GM19452 (cell line): ENCODE data around the gene CYP17A1.
"Not testable (repeated sequence)": the region's sequence is repeated elsewhere in the genome, so short reads cannot be mapped to it uniquely, and the experiment has no call there.

Experiments used
- ATAC-seq: cut with Tn5 transposase; IDR thresholded peaks from one replicate; pipeline ENCODE4 v1.9.1; 2021; ENCODE audit not compliant: unreplicated experiment

CYP17A1 gene

DNA sequence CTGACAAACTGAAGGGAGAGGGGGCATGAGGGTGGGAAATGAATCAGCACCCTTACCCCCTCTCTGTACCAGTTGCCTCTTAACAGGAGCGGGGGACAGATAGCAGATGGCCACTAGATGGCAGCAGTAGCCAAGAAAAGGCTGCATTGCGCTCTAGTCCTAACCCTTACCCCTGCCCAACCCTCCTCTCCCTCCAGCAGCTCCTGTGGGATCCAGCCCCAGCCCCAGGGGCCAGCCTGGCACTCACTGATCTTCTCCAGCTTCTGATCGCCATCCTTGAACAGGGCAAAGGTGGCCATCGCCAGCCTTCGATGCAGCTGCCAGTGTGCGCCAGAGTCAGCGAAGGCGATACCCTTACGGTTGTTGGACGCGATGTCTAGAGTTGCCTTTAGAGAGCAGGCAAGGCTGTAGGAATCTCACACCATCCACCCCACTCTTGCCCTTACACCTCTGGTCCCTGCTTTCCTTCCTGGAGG is 2.2 kb downstream of the CYP17A1 start:
- no peak for ATAC-seq

DNA sequence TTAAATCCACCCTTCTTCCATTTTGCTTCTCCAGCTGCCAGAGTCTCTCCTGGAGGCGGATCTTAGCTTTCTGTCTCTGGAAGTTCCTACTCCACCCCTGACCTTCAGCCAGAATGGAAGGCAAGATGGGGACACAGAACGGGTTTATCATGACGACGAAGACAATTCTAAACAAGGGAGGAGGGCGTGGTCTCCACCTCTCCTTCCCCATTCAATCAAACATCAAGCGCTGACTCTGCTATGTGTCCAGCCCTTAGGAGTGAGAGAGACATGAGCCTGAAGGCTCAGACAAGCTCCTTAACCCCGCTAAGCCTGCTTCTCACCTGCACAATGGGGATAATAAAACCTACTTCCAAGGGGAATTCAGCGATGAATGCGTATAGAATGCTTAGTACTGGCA is 3.1 kb downstream of the CYP17A1 start:
- ATAC-seq = no peak

DNA sequence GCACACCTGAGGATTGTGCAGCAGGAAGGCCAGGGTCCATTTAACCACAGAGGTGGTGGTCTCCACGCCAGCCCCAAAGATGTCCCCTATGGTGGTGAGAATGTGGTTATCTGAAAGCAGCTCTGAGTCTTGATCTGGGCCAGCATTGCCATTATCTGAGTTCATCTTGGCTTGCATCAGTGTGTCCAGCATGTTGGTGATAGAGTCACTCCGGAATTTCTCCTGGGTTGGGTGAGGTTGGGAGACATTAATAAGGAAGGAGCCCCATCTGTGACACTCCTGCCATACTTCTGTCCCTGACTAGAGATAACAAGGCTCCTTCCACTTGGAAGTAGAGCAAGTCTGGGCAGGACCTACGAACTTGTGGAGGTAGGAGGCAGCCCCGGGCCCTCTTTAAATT is 4.2 kb downstream of the CYP17A1 start:
- ATAC-seq = no peak

DNA sequence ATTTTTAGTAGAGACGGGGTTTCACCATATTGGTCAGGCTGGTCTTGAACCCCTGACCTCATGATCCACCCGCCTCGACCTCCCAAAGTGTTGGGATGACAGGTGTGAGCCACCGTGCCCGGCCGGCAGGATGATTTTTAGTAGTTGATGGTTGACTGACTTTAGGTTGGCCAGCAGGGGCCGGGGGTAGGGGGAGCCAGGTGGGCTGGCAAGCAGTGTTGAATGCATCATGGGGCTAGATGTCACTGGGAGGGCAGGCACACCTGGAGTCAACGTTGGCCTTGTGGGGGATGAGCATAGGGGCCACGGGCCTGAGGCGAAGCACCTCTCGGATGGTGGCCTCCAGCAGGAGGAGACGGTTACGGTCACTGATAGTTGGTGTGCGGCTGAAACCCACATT is 5.0 kb downstream of the CYP17A1 start:
- no peak for ATAC-seq

DNA sequence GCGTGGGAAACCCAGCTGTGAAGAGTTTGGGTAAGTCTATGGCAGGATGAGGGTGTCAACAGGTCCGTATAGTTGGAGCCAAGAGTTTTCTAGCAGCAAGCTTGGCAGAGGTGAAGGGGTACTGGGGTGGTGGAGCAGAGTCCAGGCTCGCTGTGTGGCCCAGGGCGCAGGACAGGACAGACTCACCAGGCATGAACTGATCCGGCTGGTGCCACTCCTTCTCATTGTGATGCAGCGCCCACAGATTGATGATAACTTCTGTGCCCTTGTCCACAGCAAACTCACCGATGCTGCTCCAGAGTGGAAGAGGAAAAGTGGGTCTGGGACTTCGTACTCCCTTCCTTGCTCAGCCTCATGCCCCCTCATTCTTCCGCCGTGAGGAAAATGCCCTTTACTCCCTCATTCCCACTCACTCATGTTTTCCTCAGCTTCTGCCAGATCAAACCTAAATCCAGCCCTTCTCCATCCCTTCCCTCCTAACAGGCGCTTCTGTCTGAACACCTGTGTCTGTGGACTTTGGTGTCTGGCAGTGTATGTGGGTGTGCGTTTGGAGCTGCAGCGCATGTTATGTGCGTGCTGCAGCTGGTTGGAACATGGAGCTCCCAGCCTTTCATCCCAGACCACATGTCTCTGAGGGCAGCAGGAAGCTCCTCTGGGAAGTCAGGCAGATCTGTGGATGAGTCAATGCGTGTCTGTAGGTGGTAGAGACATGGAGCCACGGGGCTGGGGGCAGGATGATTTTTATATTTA is 5.7 kb downstream of the CYP17A1 start:
- no peak for ATAC-seq

DNA sequence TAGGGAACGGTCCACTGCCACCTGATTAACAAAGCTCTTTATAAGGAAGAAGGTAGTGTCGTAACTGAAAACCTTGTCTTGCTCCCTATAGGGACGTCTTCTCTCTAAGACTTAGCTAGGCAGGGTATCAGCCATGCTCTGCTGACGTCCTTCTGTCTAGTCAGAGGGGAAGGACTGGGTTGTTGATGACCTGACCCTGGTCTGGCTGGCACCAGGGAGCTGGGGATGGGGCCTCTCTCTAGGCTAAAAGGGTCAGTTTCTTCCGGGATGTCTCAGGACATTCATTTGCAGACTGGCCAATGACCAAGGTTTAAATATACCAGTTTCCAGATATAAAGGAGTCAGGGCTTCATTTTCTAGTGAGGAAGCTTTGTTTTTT is 9.6 kb downstream of the CYP17A1 start:
- ATAC-seq = no peak

DNA sequence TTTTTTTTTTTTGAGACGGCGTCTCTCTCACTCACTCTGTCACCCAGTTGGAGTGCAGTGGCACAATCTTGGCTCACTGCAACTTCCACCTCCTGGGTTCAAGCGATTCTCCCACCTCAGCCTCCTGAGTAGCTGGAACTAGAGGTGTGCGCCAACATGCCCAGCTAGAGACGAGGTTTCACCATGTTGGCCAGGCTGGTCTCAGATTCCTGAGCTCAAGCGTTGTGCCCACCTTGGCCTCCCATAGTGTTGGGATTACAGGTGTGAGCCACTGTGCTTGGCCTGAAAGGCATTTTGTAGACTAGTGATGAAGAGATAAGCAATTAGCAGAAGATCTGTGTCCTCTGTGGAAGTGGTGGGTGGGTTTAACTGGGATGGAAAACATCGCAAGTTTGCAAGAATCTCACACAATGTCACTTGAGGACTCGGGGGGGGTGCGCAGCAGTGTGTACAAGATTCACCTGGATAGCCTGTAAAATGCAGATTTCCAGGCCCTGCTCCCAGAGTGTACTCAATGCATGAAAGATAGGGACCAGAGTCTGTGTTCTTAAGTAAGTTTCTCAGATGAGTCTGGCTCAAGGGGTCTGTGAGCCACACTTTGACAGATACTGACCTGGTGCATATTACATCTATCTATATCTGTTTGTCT is 10.9 kb downstream of the CYP17A1 start:
- ATAC-seq = no peak

DNA sequence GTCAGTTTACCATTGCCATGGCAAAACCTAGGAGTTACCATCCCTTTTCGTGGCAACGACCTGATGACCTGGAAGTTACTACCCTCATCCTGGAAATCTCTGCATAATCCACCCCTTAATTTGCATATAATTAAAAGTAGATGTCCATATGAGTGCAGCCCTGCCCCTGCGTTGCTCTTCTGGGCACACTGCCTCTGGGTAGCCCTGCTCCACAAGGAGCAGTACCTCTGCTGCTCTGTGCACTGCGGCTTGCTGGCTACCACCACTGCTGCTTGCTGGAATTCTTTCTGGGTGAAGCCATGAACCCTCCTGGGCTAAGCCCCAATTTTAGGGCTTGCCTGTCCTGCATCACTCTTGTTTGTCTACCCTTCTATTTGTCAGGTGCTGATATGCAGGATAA is 12.5 kb downstream of the CYP17A1 start:
- no peak for ATAC-seq

DNA sequence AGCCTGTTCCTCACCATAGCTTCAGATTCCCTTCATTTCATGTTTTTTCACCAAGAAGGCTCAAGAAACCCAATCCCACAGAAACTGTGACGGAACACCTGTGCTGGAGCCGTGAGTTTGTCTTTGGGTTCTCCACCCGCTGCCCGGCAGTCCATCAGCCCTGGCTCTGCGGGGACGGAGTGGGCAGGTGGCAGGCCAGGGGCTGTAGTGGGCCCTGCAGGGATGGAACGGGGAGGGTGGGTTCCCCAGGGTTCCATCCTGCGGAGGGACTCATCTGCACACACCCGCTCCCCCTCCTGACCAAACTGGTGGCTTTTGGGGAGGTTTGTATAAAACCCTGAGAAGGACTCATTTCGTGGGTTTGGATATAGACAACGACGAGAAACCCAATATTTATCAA is 15.0 kb downstream of the CYP17A1 start:
- no peak for ATAC-seq

DNA sequence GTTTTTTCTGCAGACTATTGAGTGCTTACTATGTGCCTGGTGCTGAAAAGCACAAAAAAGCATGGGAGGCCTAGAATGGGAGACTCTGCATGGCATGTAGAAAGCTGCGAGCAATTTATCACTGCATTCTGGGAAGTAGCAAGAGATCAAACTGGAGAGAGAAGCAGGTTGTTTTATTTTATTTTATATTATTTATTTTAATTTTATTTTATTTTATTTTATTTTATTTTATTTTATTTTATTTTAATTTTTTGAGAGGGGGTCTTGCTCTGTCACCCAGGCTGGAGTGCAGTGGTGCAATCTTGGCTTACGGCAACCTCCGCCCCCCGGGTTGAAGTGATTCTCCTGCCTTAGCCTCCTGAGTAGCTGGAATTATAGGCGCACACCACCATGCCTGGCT is 17.2 kb downstream of the CYP17A1 start:
- ATAC-seq = not testable (repeated sequence)

DNA sequence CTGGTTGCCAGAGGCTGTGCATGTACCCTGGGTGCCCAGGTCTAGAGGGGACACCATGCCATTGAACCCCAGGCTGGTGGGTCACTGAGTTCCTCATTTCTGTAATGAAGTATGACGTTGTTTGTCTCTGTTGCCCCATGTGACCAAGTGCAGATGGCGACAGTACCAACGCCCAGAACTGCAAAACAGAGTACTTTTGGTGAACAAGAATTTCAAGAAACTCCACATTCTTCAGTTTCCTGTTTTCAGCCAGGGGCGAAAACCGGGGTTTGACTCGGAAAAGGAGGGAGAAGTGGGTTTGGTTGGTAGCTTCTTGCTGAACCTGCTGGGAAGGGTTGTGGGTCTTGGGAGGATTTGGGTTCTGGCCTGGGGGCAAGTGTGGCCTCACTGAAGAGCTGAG is 18.2 kb downstream of the CYP17A1 start:
- no peak for ATAC-seq

DNA sequence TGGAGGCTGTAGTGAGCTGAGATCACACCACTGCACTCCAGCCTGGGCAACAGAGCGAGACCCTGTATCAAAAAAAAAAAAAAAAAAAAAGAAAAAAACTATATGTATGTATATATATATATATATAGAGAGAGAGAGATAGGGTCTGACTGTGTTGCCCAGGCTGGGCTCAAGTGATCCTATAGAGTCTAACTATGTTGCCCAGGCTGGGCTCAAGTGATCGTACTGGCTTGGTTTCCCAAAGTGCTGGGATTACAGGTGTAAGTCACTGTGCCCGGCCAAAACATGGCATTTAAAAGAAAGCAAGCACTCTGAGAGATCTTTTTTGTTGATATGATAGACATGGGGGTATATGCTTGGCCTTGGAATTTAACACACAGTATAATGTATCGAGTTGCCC is 20.0 kb downstream of the CYP17A1 start:
- ATAC-seq = no peak

DNA sequence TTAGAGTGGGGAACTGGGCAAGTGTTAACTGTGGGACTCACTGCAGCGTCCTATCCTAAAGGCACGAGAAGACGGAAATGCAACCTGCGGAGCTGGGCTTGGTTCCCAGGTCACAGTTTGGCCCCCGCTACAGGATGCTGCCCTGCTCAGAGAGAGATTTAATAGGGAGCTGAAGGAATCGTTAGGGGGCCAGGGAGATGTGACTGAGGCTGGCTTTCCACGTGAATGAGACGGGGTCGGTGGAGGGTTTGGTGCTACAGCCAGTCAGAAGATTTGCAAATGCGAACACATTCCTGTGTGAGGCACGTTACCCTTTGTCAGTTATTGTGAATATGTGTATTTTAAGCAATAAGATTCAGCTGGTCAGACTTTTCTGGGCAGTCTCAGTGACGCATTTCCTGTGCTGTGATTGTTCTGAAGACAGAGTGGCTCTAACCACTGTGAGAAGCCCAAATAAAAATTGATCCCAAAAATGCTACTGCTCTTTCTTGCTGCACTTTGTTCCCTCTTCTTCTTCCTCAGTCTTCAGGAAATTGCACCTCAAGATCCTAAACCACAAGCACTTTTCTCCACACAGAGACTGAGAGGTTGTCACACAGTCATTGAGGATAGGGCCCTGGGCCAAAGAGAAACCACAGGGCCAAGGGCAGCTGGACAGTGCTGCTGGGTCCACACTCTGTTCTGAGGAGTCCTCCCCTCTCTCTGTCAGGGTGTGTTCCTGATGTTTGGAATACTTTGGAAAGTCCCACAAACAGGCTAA is 21.2 kb downstream of the CYP17A1 start:
- ATAC-seq = no peak

DNA sequence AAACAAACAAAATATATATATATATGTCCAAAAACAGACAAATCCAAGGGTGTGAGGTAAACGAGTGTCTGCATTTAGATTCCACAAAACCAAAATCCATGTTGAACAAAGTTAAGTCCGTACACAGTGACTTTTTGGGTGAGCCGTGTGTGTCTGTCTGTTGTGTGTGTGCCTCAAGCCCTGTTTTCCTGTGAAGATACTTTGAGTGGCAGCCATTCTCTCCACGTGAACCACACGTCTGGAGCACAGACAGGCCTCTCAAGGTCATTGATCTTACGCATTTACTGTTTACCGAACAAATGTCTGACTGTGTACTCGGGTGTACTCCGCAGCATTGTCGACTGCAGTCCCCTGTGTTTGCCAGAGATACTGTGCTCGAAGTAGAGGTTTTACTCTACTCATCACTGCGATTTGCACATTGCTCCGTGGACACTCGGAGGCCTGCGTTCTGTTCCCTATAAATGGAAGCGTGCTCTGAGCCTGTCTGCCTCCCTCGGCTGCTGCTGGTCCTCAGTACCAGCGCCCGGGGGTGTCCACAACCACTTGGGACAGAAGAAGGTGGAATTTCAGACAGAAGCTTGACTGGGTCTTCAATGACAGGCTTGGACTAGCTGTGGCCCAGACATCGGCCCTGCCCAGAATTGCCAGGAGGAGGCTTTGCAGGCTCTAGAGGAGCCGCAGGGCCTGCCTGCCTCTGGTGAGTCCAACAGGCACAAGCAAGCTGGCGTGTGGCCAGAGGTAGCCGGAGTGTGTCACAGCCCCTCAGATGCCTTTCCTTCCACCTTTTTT is 22.1 kb downstream of the CYP17A1 start:
- no peak for ATAC-seq

DNA sequence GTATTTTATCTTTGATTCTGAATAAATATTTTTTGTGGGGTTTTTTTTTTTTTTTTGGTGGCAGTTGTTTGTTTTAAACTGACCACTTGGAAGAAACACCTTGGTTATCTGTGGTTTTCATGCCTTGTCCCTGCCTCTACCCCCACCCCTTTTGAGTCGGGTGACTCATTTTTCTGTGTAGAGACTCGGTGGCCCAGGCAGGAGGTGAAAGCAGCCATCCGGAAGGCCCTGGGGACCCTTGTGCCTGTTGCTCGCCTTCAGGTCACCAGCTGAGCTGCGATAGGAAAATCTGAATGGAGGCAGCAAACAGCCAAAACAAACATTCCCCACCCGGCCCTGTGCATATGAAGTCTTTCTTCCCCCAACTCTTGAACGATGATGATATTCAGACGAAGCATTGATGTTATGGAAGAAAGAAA is 22.8 kb downstream of the CYP17A1 start:
- no peak for ATAC-seq

DNA sequence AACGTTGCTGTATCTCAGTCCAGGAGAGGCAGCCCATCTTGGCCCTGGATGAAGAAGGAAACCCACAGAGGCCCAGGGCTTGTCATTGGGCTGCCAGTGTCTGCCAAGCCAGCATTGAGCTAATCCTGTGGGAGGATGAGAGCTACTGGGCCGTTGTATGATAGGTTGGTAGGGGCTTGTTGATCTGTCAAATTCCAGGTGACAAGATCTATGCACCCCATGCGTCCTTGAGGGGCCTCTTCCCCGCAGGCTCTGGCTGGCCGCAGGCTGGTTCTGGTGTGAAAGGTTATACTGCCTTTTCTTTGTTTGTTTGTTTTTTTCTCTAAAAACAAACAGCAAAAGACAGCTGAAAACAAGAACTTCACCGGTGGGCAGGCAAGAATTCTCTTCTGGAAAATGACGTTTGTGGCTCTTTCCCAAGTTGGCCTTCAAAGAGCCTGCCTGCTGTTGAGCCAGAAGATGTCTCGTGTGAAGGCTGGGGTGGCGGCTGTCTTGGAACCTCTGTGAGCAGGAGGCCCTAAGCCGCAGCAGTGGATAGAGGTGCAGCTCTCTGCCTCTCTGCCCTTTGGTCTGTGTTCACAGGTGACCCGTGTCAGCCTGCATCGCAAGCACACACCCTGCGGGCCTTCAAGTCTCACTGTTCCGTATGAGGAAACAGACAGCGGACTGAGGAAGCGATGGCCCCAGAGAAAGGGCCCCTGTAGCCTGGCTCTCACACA is 23.3 kb downstream of the CYP17A1 start:
- no peak for ATAC-seq

DNA sequence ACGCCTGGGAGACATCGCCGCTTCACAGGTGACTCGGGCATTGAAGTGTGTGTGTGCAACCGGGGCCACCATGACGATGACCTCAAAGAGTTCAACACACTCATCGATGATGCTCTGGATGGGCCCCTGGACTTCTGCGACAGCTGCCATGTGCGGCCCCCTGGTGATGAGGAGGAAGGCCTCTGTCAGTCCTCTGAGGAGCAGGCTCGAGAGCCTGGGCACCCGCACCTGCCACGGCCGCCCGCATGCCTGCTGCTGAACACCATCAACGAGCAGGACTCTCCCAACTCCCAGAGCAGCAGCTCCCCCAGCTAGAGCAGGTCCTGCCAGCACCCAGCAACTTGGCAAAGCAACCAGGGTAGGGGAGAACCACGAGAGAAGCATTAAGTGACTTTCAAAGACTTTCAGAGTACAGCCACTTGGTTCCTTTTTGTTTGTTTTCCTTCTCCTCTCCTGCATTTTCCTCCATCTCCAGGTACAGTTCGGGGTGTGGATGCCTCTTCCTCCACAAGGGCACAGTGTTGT is 24.1 kb downstream of the CYP17A1 start:
- no peak for ATAC-seq

DNA sequence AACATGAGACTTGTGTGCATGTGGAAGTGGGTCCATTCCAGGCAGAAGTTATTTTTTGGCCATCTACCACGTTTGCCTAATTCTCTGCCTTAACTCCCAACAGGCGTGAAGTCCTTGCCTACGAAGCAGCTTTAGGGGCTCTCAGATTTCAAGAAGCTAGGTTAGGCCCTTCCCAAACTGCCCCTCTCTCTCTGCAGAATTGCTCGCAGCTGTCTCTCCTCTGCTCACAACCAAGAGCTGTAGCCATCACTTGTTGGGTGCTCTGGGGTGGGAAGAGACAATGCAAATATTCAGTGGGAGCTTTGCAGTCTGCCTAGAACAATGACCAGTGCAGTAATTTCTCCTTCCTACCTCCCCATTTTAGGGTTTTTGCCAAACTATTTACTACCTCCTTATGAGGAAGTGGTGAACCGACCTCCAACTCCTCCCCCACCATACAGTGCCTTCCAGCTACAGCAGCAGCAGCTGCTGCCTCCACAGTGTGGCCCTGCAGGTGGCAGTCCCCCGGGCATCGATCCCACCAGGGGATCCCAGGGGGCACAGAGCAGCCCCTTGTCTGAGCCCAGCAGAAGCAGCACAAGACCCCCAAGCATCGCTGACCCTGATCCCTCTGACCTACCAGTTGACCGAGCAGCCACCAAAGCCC is 24.9 kb downstream of the CYP17A1 start:
- ATAC-seq = no peak

DNA sequence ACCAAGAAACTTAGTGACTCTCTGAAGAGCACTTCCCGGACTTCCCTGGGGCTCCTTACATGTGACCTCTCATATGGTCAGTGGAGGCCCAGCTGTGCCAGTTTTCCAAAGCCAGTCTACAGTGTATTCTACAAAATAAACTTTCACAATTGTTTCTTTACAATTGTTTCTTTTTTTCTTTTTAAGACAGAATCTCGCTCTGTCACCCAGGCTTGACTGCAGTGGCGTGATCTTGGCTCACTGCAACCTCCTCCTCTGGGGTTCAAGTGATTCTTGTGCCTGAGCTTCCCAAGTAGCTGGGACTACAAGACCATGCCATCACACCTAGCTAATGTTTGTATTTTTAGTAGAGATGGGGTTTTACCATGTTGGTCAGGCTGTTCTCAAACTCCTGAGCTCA is 25.9 kb downstream of the CYP17A1 start:
- ATAC-seq = no peak

DNA sequence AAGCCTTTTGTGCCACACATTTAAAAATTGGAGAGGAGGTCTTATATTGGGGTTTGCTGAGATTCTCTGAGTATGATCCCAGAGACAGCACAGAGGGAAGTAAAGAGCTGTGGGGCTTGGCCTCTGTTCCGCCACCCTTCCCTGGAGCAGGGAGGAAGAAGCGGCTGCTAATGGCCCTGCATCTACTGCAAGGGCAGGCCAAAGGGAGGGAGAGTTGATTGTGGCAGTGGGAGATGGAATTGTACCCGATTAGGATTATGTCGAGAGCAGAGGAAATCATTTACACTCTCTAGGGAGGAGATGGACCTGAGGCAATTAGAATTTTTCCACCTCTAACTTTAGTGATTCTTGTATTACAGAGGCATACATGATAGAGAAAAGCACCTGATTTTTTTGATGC is 28.8 kb downstream of the CYP17A1 start:
- no peak for ATAC-seq
